Mesendoderm (in vitro differentiated cells): Measurements from ENCODE around the gene MCOLN3.
"Not testable (repeated sequence)": the region's sequence is repeated elsewhere in the genome, so short reads cannot be mapped to it uniquely, and the experiment has no call there.

Source experiments
- DNase-seq: peaks from one replicate; pipeline ENCODE4 v3.0.0; 2013
- H2AK5ac ChIP-seq: 2 replicates; pipeline ENCODE4 v1.6.1; 2013; ENCODE audit warnings: low read length, inconsistent platforms
- H2BK120ac ChIP-seq: 2 replicates; pipeline ENCODE4 v1.6.1; 2013; ENCODE audit warnings: low read depth, mild to moderate bottlenecking, low read length, moderate library complexity, mixed read lengths
- H2BK15ac ChIP-seq: replicated peaks from 2 replicates; pipeline ENCODE4 v1.6.1; 2013; ENCODE audit warnings: low read depth, mild to moderate bottlenecking, moderate library complexity
- H2BK5ac ChIP-seq: 2 replicates; pipeline ENCODE4 v1.6.1; 2013; ENCODE audit warnings: low read length, inconsistent platforms
- H3K18ac ChIP-seq: 2 replicates; pipeline ENCODE4 v1.6.1; 2013; ENCODE audit warnings: mild to moderate bottlenecking, low read length, mixed read lengths
- H3K23ac ChIP-seq: one replicate; pipeline ENCODE4 v1.6.1; 2013; ENCODE audit warnings: low read length
- H3K27ac ChIP-seq: 2 replicates; pipeline ENCODE4 v1.5.1; 2013; ENCODE audit warnings: low read depth, mild to moderate bottlenecking, inconsistent platforms, low read length, moderate library complexity
- H3K27me3 ChIP-seq: 2 replicates; pipeline ENCODE4 v1.6.1; 2013; ENCODE audit warnings: low read length, control low read depth, mild to moderate bottlenecking, inconsistent platforms; ENCODE audit not compliant: insufficient read depth, poor library complexity
- H3K36me3 ChIP-seq: 2 replicates; pipeline ENCODE4 v1.6.1; 2013; ENCODE audit warnings: low read length, inconsistent platforms; ENCODE audit not compliant: control insufficient read depth, insufficient read depth
- H3K4ac ChIP-seq: one replicate; pipeline ENCODE4 v1.6.1; 2013; ENCODE audit warnings: low read depth, mild to moderate bottlenecking, low read length, moderate library complexity
- H3K4me1 ChIP-seq: 2 replicates; pipeline ENCODE4 v1.6.1; 2013; ENCODE audit warnings: low read depth, low read length, inconsistent platforms; ENCODE audit not compliant: control insufficient read depth
- H3K4me2 ChIP-seq: 2 replicates; pipeline ENCODE4 v1.6.1; 2013; ENCODE audit warnings: low read length
- H3K4me3 ChIP-seq: 2 replicates; pipeline ENCODE4 v1.5.1; 2013; ENCODE audit warnings: mild to moderate bottlenecking, low read length
- H3K56ac ChIP-seq: one replicate; pipeline ENCODE4 v1.6.1; 2013; ENCODE audit warnings: low read length
- H3K79me1 ChIP-seq: 2 replicates; pipeline ENCODE4 v1.6.1; 2013; ENCODE audit warnings: low read length, inconsistent platforms
- H3K79me2 ChIP-seq: 2 replicates; pipeline ENCODE4 v1.6.1; 2013; ENCODE audit warnings: mild to moderate bottlenecking, low read length; ENCODE audit not compliant: control insufficient read depth, insufficient read depth
- H3K9ac ChIP-seq: 2 replicates; pipeline ENCODE4 v1.6.1; 2013; ENCODE audit warnings: low read length, inconsistent platforms
- H4K5ac ChIP-seq: one replicate; pipeline ENCODE4 v1.6.1; 2013; ENCODE audit warnings: low read length
- H4K8ac ChIP-seq: one replicate; pipeline ENCODE4 v1.6.1; 2013; ENCODE audit warnings: low read depth, mild to moderate bottlenecking, control low read depth, low read length, moderate library complexity
- WGBS: extraction: QIAGEN DNeasy Blood & Tissue Kit; methylation state at CpG from one replicate; pipeline ENCODE4 v1.1.7; 2013; ENCODE audit warnings: low lambda C conversion rate, missing lambda C conversion rate; ENCODE audit not compliant: insufficient coverage; ENCODE audit errors: extremely low coverage; 5-methylcytosine and 5-hydroxymethylcytosine counted together

The MCOLN3 gene

DNA sequence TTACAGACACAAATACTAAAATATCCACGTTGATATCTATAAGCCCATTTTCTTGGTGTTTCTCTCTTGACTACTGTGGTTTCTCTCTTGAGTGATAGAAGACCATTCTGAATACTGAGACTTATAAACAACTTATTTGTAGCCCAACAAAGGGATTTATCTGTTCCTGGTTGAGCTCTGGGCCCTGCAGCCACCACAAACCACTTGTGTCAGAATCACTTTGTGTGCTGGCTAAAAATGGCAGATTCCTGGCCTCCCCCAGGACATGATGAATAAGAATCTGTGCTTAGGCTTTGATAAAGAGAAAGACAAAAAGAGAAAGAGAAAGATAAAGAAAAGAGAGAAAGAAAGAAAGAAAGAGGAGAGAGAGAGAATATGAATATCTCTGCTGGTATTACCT is 32.5 kb downstream of the MCOLN3 start:
- Histone ChIP-seq H3K79me1 (no peaks in the 10 kb centered on the region), H3K4me2 (no peak overlapping the region), H3K18ac (no peak overlapping the region), H2BK120ac (no peak overlapping the region), H3K56ac (no peak overlapping the region), H2BK15ac (no peak overlapping the region), H3K27ac (no peak overlapping the region), H3K4me3 (no peak overlapping the region), H3K4ac (no peak overlapping the region), H3K23ac (no peak overlapping the region), H3K36me3 (no peaks in the 10 kb centered on the region), H4K5ac (no peak overlapping the region), H2AK5ac (no peak overlapping the region), H3K79me2 (no peaks in the 10 kb centered on the region), H3K27me3 (no peaks in the 10 kb centered on the region), H4K8ac (no peak overlapping the region), H3K9ac (no peak overlapping the region), H2BK5ac (no peak overlapping the region), H3K4me1 (no peaks in the 10 kb centered on the region)
- WGBS = no CpG with 5 or more reads among the region's 1 CpG
- DNase-seq = no peak

DNA sequence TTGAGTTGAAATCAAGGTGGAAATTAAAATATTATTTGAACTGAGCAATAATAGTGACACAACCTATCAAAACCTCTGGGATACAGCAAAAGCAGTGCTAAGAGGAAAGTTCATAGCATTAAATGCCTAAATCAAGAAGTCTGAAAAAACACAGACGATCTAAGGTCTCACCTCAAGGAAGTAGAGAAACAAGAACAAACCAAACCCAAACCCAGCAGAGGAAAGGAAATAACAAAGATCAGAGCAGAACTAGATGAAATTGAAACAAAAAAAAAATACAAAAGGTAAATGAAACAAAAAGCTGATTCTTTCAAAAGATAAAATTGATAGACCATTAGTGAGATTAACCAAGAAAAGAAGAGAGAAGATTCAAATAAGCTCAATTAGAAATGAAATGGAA is 42.7 kb downstream of the MCOLN3 start:
- H2BK120ac ChIP-seq, H3K36me3 ChIP-seq, H3K4me2 ChIP-seq, H4K5ac ChIP-seq, H3K27me3 ChIP-seq, H3K9ac ChIP-seq, H3K4me1 ChIP-seq, H3K4ac ChIP-seq, H2BK15ac ChIP-seq, H3K23ac ChIP-seq, H3K79me1 ChIP-seq, H3K27ac ChIP-seq, H3K18ac ChIP-seq, H3K4me3 ChIP-seq, H4K8ac ChIP-seq, H2AK5ac ChIP-seq, H3K79me2 ChIP-seq, H2BK5ac ChIP-seq, H3K56ac ChIP-seq, DNase-seq: not testable (repeated sequence)
- no CpG with 5 or more reads among the region's 1 CpG for WGBS

DNA sequence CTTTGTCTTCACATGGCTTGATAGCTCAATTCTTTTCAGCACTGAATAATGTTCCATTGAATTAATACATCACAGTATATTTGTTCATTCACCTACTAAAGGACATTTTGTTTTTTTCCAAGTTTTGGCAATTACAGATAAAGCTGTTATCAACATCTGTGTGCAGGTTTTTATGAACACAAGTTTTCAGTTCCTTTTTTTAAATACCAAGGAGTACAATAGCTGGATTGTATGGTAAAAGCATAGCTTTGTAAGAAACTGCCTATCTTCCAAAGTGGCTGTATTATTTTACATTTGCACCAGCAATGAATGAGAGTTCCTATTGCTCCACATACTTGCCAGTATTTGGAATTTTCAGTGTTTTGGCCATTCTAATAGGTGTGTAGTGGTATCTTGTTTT is 46.6 kb downstream of the MCOLN3 start:
- Histone ChIP-seq H3K9ac (no peak overlapping the region), H3K4me1 (no peaks in the 10 kb centered on the region), H3K79me2 (no peaks in the 10 kb centered on the region), H3K4me3 (no peak overlapping the region), H3K23ac (no peak overlapping the region), H3K79me1 (no peaks in the 10 kb centered on the region), H3K4me2 (no peak overlapping the region), H2AK5ac (no peak overlapping the region), H3K4ac (no peak overlapping the region), H2BK120ac (no peak overlapping the region), H3K27me3 (peaks cover 20% of the 10 kb centered on the region), H3K56ac (no peak overlapping the region), H3K18ac (no peak overlapping the region), H4K8ac (no peak overlapping the region), H3K27ac (no peak overlapping the region), H3K36me3 (no peaks in the 10 kb centered on the region), H2BK15ac (no peak overlapping the region), H2BK5ac (no peak overlapping the region), H4K5ac (no peak overlapping the region)
- DNase-seq = no peak

DNA sequence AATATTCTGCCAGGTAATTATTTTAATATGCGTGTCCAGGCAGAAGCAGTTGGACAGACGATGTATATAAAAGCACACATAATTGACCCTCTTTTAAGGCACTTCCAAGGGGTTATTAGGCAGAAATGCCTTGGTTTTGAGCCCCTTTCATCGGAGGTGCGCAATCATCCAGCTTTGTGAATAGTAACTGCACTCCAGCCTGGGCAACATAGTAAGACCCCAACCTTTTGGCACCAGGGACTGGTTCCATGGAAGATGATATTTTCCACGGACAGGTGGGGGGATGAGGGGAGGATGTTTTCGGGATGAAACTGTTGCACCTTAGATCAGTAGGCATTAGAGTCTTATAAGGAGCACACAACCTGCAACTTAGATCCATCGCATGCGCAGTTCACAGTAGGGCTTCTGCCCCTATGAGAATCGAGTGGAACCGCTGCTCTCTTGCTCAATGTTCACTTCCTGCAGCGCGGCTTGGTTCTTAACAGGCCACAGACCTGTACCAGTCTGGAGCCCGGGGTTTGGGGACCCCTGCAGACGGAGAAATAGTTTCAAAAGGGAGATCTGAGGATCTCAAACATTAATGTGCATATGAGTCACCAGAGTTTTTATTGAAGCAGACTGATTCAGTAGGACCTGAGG is 49.5 kb downstream of the MCOLN3 start:
- DNase-seq = peak; percentile 7
- Histone ChIP-seq H3K23ac (no peak overlapping the region), H4K5ac (no peak overlapping the region), H2AK5ac (no peak overlapping the region), H3K4ac (no peak overlapping the region), H3K4me3 (no peak overlapping the region), H3K9ac (no peak overlapping the region), H2BK120ac (no peak overlapping the region), H3K79me1 (no peaks in the 10 kb centered on the region), H4K8ac (no peak overlapping the region), H3K4me2 (no peak overlapping the region), H3K27me3 (peaks cover 28% of the 10 kb centered on the region), H2BK15ac (no peak overlapping the region), H3K18ac (no peak overlapping the region), H2BK5ac (no peak overlapping the region), H3K56ac (no peak overlapping the region), H3K4me1 (no peaks in the 10 kb centered on the region), H3K36me3 (no peaks in the 10 kb centered on the region), H3K27ac (no peak overlapping the region), H3K79me2 (no peaks in the 10 kb centered on the region)
- no CpG with 5 or more reads among the region's 14 CpGs for WGBS

- no peaks in the 10 kb centered on the region for H3K36me3 ChIP-seq
- peak; percentile 16 for DNase-seq
Observed at GRCh38 chr1:84997667-84998600, 50.4 kb downstream of the MCOLN3 start.

More at GRCh38 chr1:84997667-84998600, 50.4 kb downstream of the MCOLN3 start:
- Histone ChIP-seq H3K56ac (peak overlapping the region; percentile 51), H3K4ac (no peak overlapping the region), H3K23ac (no peak overlapping the region), H3K79me2 (no peaks in the 10 kb centered on the region), H2BK5ac (no peak overlapping the region), H3K4me3 (no peak overlapping the region), H2AK5ac (no peak overlapping the region), H3K27ac (no peak overlapping the region), H2BK120ac (no peak overlapping the region), H3K4me2 (peak overlapping the region; percentile 37), H3K18ac (no peak overlapping the region), H3K79me1 (no peaks in the 10 kb centered on the region), H2BK15ac (no peak overlapping the region), H3K4me1 (no peaks in the 10 kb centered on the region), H4K8ac (no peak overlapping the region), H3K27me3 (peaks cover 28% of the 10 kb centered on the region), H3K9ac (no peak overlapping the region), H4K5ac (no peak overlapping the region)
- whole genome bisulfite sequencing = no CpG with 5 or more reads among the region's 58 CpGs
